Measurements from ENCODE around the gene ADGRL3.

ADGRL3 gene

DNA sequence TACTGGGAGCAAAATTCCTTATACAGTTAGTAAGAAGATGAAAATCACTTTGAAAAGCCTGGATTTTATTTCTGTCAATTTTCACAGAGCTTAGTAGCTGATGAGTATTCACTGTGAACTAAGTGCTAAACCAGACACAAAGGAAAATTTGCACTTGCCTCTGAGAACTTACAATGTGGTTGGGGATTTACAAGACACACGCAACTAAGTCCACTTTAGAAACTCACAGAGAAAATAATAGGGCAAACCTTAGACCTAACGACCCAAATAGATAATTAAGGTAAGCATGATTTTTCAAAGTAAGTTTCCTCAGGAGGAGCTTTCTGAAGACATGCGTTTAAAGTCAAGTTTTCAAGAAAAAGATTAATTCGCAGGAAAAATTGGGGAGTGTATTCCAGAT is 708.9 kb downstream of the ADGRL3 start:
- no peak overlapping the region for H3K27ac ChIP-seq
- no peaks in the 10 kb centered on the region; the same call in 1 of the 2 replicates for H4K20me1 ChIP-seq (ENCODE audit: insufficient read depth)
- no peak overlapping the region for H3K4me3 ChIP-seq (IDR thresholded peaks at IDR 0.05; ENCODE audit: insufficient read depth, low read depth, low read length)
- TF ChIP-seq, protein P1, sequence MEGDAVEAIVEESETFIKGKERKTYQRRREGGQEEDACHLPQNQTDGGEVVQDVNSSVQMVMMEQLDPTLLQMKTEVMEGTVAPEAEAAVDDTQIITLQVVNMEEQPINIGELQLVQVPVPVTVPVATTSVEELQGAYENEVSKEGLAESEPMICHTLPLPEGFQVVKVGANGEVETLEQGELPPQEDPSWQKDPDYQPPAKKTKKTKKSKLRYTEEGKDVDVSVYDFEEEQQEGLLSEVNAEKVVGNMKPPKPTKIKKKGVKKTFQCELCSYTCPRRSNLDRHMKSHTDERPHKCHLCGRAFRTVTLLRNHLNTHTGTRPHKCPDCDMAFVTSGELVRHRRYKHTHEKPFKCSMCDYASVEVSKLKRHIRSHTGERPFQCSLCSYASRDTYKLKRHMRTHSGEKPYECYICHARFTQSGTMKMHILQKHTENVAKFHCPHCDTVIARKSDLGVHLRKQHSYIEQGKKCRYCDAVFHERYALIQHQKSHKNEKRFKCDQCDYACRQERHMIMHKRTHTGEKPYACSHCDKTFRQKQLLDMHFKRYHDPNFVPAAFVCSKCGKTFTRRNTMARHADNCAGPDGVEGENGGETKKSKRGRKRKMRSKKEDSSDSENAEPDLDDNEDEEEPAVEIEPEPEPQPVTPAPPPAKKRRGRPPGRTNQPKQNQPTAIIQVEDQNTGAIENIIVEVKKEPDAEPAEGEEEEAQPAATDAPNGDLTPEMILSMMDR (conservative IDR thresholded peaks at IDR 0.05; ENCODE audit: low read depth, low read length), result no peak
- no peaks in the 10 kb centered on the region for H3K27me3 ChIP-seq (ENCODE audit: insufficient read depth, low read depth)
- no peak overlapping the region for H2AFZ ChIP-seq (ENCODE audit: low read depth)
- no peak overlapping the region for H3K4me2 ChIP-seq
- H3K9ac ChIP-seq, result no peak overlapping the region
- H3K36me3 ChIP-seq (ENCODE audit: insufficient read depth), result no peaks in the 10 kb centered on the region
- H3K79me2 ChIP-seq (ENCODE audit: insufficient read depth, low read depth), result no peaks in the 10 kb centered on the region
- no peaks in the 10 kb centered on the region for H3K4me1 ChIP-seq (ENCODE audit: low read depth, poor library complexity, severe bottlenecking)

DNA sequence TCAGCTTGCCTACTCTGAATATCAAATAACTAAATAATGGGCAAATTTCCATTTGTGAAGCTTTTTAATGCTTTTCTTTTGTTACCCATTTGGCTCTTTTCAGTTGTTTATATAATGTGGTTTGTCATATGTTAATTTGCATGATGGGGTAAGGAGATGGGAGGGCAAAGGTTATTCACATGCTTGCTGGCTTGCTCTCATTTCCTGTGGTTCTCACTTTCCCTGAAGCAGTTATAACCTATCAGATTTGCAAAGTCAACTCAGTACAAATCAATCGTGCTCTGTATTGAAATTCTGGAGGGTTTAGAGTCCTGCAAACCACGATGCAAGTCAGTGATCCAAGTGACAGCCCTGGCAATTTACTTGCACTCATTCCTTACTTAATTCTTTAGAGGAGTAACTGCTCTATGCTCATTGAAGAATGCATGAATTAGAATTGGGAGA is 711.2 kb downstream of the ADGRL3 start:
- Histone ChIP-seq H3K4me3 (IDR thresholded peaks at IDR 0.05; ENCODE audit: insufficient read depth, low read depth, low read length) (no peak overlapping the region), H2AFZ (ENCODE audit: low read depth) (no peak overlapping the region), H3K4me1 (ENCODE audit: low read depth, poor library complexity, severe bottlenecking) (no peaks in the 10 kb centered on the region), H4K20me1 (ENCODE audit: insufficient read depth) (no peaks in the 10 kb centered on the region; the same call in 1 of the 2 replicates), H3K9ac (no peak overlapping the region), H3K27ac (no peak overlapping the region), H3K36me3 (ENCODE audit: insufficient read depth) (no peaks in the 10 kb centered on the region), H3K4me2 (no peak overlapping the region), H3K27me3 (ENCODE audit: insufficient read depth, low read depth) (no peaks in the 10 kb centered on the region), H3K79me2 (ENCODE audit: insufficient read depth, low read depth) (no peaks in the 10 kb centered on the region)
- TF ChIP-seq, protein P1 (conservative IDR thresholded peaks at IDR 0.05; ENCODE audit: low read depth, low read length), result no peak

DNA sequence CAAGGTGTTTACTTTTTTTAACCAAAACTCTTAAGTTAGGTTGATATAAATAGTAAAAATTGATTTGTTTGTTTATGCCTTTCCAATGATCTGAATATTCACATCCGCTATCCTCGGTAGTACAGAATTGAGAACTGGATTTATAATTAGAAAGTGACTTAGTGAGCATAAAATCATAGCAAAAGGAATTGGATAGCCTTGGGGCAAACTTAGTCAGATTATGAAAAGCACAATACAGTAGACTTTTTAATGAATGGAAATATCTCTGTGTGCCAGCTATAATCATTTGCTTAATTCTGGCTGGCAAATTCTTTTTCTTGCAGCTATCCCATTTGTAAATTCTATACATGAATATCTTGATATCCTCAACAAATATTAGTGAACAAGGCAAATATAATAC is 713.5 kb downstream of the ADGRL3 start:
- no peaks in the 10 kb centered on the region for H3K27me3 ChIP-seq (ENCODE audit: insufficient read depth, low read depth)
- no peak overlapping the region for H2AFZ ChIP-seq (ENCODE audit: low read depth)
- no peak overlapping the region for H3K9ac ChIP-seq
- TF ChIP-seq, protein P1 (conservative IDR thresholded peaks at IDR 0.05; ENCODE audit: low read depth, low read length), result no peak
- H3K4me2 ChIP-seq, result no peak overlapping the region
- no peaks in the 10 kb centered on the region for H3K4me1 ChIP-seq (ENCODE audit: low read depth, poor library complexity, severe bottlenecking)
- no peaks in the 10 kb centered on the region for H3K36me3 ChIP-seq (ENCODE audit: insufficient read depth)
- H3K79me2 ChIP-seq (ENCODE audit: insufficient read depth, low read depth), result no peaks in the 10 kb centered on the region
- H3K27ac ChIP-seq, result no peak overlapping the region
- no peaks in the 10 kb centered on the region; the same call in 1 of the 2 replicates for H4K20me1 ChIP-seq (ENCODE audit: insufficient read depth)
- no peak overlapping the region for H3K4me3 ChIP-seq (IDR thresholded peaks at IDR 0.05; ENCODE audit: insufficient read depth, low read depth, low read length)

DNA sequence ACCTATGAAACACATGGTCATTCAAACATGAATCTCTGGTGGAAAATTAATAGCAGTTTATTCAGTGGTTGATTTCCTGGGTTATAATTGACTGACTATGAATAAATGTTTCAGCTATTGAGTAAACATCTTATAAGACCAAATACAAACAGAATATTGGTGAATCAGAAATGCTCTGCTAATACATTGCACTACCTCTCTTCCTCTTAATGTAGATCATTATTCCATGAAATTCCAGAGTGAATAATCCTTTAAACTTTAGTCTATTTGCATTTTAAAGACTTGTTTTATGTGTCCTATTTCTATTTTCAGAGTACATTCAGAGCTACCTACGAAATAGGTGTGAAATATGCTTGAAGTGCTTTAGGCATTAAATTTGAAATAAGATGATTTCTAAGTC is 715.4 kb downstream of the ADGRL3 start:
- no peaks in the 10 kb centered on the region for H4K20me1 ChIP-seq (ENCODE audit: insufficient read depth)
- H3K79me2 ChIP-seq (ENCODE audit: insufficient read depth, low read depth), result no peaks in the 10 kb centered on the region
- no peaks in the 10 kb centered on the region for H3K4me1 ChIP-seq (ENCODE audit: low read depth, poor library complexity, severe bottlenecking)
- H3K27ac ChIP-seq, result no peak overlapping the region
- TF ChIP-seq, protein P1 (conservative IDR thresholded peaks at IDR 0.05; ENCODE audit: low read depth, low read length), result no peak
- H3K27me3 ChIP-seq (ENCODE audit: insufficient read depth, low read depth), result no peaks in the 10 kb centered on the region
- no peak overlapping the region for H3K9ac ChIP-seq
- H3K4me2 ChIP-seq, result no peak overlapping the region
- H3K36me3 ChIP-seq (ENCODE audit: insufficient read depth), result no peaks in the 10 kb centered on the region
- no peak overlapping the region for H3K4me3 ChIP-seq (IDR thresholded peaks at IDR 0.05; ENCODE audit: insufficient read depth, low read depth, low read length)
- no peak overlapping the region for H2AFZ ChIP-seq (ENCODE audit: low read depth)
